ENCODE measurements around the gene CHST14. TPM values are rescaled to one million over a fixed set of nuclear protein-coding genes. Genes with fewer than 3 reads are reported as not detected.

Gene CHST14
- total RNA-seq, 1 donor from 2014 or later, result 14.1 TPM

GRCh38 chr15:40472171-40472727 lies 1.5 kb downstream of the CHST14 start:
- DNase-seq (no peak), ATAC-seq (no peak)
- H3K27me3 ChIP-seq, result no peaks in the 10 kb centered on the region
- H3K4me1 ChIP-seq, result peaks cover 8% of the 10 kb centered on the region
- TF ChIP-seq CTCF (IDR thresholded peaks at IDR 0.05), result no peak
- intact Hi-C loops (cut with DNase I), result no loop called here
- H3K36me3 ChIP-seq, result no peaks in the 10 kb centered on the region
- H3K27ac ChIP-seq, result no peak overlapping the region
- no peaks in the 10 kb centered on the region for H3K9me3 ChIP-seq
- peak overlapping the region; percentile 86 for H3K4me3 ChIP-seq

GRCh38 chr15:40474581-40474980 lies 3.8 kb downstream of the CHST14 start:
- Histone ChIP-seq H3K27ac (no peak overlapping the region), H3K4me1 (peaks cover 8% of the 10 kb centered on the region), H3K9me3 (no peaks in the 10 kb centered on the region), H3K27me3 (no peaks in the 10 kb centered on the region), H3K4me3 (no peak overlapping the region), H3K36me3 (no peaks in the 10 kb centered on the region)
- intact Hi-C loops (cut with DNase I), result no loop called here
- no peak for TF ChIP-seq CTCF (IDR thresholded peaks at IDR 0.05)
- no peak for ATAC-seq
- DNase-seq, result peak; percentile 40

- no peaks in the 10 kb centered on the region for H3K4me1 ChIP-seq
- H3K36me3 ChIP-seq, result no peaks in the 10 kb centered on the region
- no peak overlapping the region for H3K4me3 ChIP-seq
- TF ChIP-seq CTCF (IDR thresholded peaks at IDR 0.05), result no peak
- intact Hi-C loops (cut with DNase I), result no loop called here
- peak; percentile 72 for ATAC-seq
- no peak overlapping the region for H3K27ac ChIP-seq
- peak; percentile 64 for DNase-seq
- no peaks in the 10 kb centered on the region for H3K27me3 ChIP-seq
- H3K9me3 ChIP-seq, result no peaks in the 10 kb centered on the region
Observed at GRCh38 chr15:40477642-40478327, 7.0 kb downstream of the CHST14 start.

GRCh38 chr15:40479024-40479423 lies 8.2 kb downstream of the CHST14 start:
- TF ChIP-seq CTCF (IDR thresholded peaks at IDR 0.05), result no peak
- no peak overlapping the region for H3K27ac ChIP-seq
- H3K9me3 ChIP-seq, result no peaks in the 10 kb centered on the region
- intact Hi-C loops (cut with DNase I), result no loop called here
- no peaks in the 10 kb centered on the region for H3K4me1 ChIP-seq
- peak; percentile 36 for DNase-seq
- no peak overlapping the region for H3K4me3 ChIP-seq
- no peak for ATAC-seq
- H3K27me3 ChIP-seq, result no peaks in the 10 kb centered on the region
- no peaks in the 10 kb centered on the region for H3K36me3 ChIP-seq

- intact Hi-C loops (cut with DNase I), result no loop called here
- Histone ChIP-seq H3K27ac (no peak overlapping the region), H3K4me1 (no peaks in the 10 kb centered on the region), H3K27me3 (no peaks in the 10 kb centered on the region), H3K9me3 (no peaks in the 10 kb centered on the region), H3K36me3 (no peaks in the 10 kb centered on the region), H3K4me3 (no peak overlapping the region)
- ATAC-seq, result no peak
- no peak for TF ChIP-seq CTCF (IDR thresholded peaks at IDR 0.05)
- no peak for DNase-seq
Observed at GRCh38 chr15:40481341-40482074, 10.7 kb downstream of the CHST14 start.
